Fibroblast of the aortic adventitia (primary cell): Measurements from ENCODE around the gene TMEM131L. TPM values are rescaled to one million over a fixed set of nuclear protein-coding genes. Genes with fewer than 3 reads are reported as not detected.
"Not testable (repeated sequence)": the region's sequence is repeated elsewhere in the genome, so short reads cannot be mapped to it uniquely, and the experiment has no call there.

ENCODE experiments used
- DNase-seq: peaks from one replicate; pipeline ENCODE4 v3.0.0-alpha.2; 2010; ENCODE audit warnings: low read depth
- H3K4me3 ChIP-seq: 2 replicates; pipeline ENCODE4 v1.5.1; 2011; ENCODE audit warnings: low read depth, mild to moderate bottlenecking, control low read depth, low read length, moderate library complexity
- CTCF ChIP-seq: IDR thresholded peaks from 2 replicates; pipeline ENCODE4 v1.5.1; 2011; ENCODE audit warnings: mild to moderate bottlenecking, low read length, control low read depth, inconsistent platforms; ENCODE audit not compliant: insufficient read depth
- total RNA-seq: library from RNA; depleted of rRNA; stranded (reverse); fragments of >200 nt; gene quantifications from 2 replicates; pipeline ENCODE4 v1.2.3, GENCODE V29; 2012; ENCODE audit warnings: low replicate concordance

The TMEM131L gene
- total RNA-seq, 1 donor: 10.8 TPM

GRCh38 chr4:153543351-153543750, 77.2 kb downstream of the TMEM131L start:
- DNase-seq: no peak
- TF ChIP-seq CTCF: no peak
- H3K4me3 ChIP-seq: no peak overlapping the region

- DNase-seq: no peak
- no peak for TF ChIP-seq CTCF
- H3K4me3 ChIP-seq: no peak overlapping the region
These were observed 79.7 kb downstream of the TMEM131L start for GRCh38 chr4:153545822-153546221.

GRCh38 chr4:153546280-153546679, 80.1 kb downstream of the TMEM131L start:
- no peak for DNase-seq
- no peak overlapping the region for H3K4me3 ChIP-seq
- TF ChIP-seq CTCF: no peak

GRCh38 chr4:153547520-153547919, 81.4 kb downstream of the TMEM131L start:
- no peak for DNase-seq
- H3K4me3 ChIP-seq: no peak overlapping the region
- no peak for TF ChIP-seq CTCF

GRCh38 chr4:153548907-153549306, 82.7 kb downstream of the TMEM131L start:
- DNase-seq, H3K4me3 ChIP-seq: not testable (repeated sequence)

- TF ChIP-seq CTCF: no peak
- H3K4me3 ChIP-seq: no peak overlapping the region
- no peak for DNase-seq
These were observed 83.2 kb downstream of the TMEM131L start for GRCh38 chr4:153549405-153549804.

GRCh38 chr4:153553155-153553818, 87.1 kb downstream of the TMEM131L start:
- H3K4me3 ChIP-seq: no peak overlapping the region
- no peak for TF ChIP-seq CTCF
- DNase-seq: no peak
